ENCODE data around the gene CSDE1. TPM values are rescaled to one million over a fixed set of nuclear protein-coding genes. Genes with fewer than 3 reads are reported as not detected.

The CSDE1 gene
- total and polyA plus RNA-seq, 2 donors (not counting 1 experiment from before 2014, with no cell fraction given) = 374 to 1,392 TPM

DNA sequence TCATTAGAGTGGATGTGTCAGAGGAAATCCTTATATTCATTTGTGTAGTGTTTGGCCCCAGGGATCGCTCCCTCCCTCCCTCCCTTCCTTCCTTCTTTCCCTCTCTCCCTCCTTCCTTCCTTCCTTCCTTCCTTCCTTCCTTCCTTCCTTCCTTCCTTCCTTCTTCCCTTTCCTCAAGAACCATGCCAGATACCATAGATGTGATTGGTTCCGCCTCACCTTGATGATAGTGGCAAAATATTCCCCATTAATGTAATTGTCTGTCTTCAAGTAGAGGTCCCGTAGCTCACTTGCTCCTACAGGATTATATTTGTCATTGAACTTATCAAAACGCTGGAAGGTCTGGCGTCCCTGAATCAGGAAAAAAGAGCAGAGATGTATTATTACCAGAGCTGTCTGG, 80.1 kb downstream of the CSDE1 start:
- H3K9me3 ChIP-seq (ENCODE audit: control insufficient read depth, insufficient read depth, low read depth, low read length) = no peaks in the 10 kb centered on the region
- no peaks in the 10 kb centered on the region for H4K20me1 ChIP-seq (ENCODE audit: control insufficient read depth, extremely low read depth, insufficient read depth, low read length)
- no peak overlapping the region for H3K27ac ChIP-seq (ENCODE audit: insufficient read depth, low read length)

DNA sequence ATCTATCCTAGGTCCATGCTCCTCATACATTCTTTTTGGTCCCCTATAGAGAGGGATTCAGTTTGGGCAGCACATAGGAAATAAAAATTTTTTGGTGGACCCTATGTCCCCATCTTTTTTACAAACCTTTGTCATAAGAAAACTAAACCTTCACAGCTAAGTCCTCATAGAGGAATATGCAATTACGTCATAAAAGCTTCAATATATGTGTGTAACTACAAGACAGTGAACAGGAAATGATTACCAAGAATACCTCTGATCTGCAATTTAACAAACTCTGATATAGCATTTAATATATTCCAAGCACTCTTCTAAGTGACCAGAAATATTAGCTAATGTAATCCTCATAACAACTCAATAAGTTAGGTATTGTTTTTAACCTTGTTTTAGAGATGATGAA, 81.7 kb downstream of the CSDE1 start:
- Histone ChIP-seq H3K36me3 (ENCODE audit: control insufficient read depth, insufficient read depth, low read length) (no peaks in the 10 kb centered on the region), H3K27me3 (ENCODE audit: control insufficient read depth, insufficient read depth, low read length) (peaks cover 10% of the 10 kb centered on the region), H3K9ac (ENCODE audit: insufficient read depth, low read length) (no peak overlapping the region), H3K9me3 (ENCODE audit: control insufficient read depth, insufficient read depth, low read depth, low read length) (no peaks in the 10 kb centered on the region), H3K4me3 (replicated peaks in 1 of 4; ENCODE audit: control extremely low read depth in 1 of 4, insufficient read depth in 1 of 4, low read depth in 3 of 4, low read length in 4 of 4) (no peak overlapping the region), H3K4me2 (ENCODE audit: extremely low read depth, insufficient read depth, low read length) (no peak overlapping the region), H3K79me2 (ENCODE audit: control insufficient read depth, insufficient read depth, low read length) (no peaks in the 10 kb centered on the region), H4K20me1 (ENCODE audit: control insufficient read depth, extremely low read depth, insufficient read depth, low read length) (no peaks in the 10 kb centered on the region), H2AFZ (ENCODE audit: low read length) (no peak overlapping the region), H3K4me1 (ENCODE audit: control insufficient read depth, extremely low read depth, insufficient read depth, low read length) (no peaks in the 10 kb centered on the region), H3K27ac (ENCODE audit: insufficient read depth, low read length) (no peak overlapping the region)
- no peak for TF ChIP-seq EZH2 (IDR thresholded peaks at IDR 0.05; ENCODE audit: low read length, missing control alignments)
- TF ChIP-seq, protein P1, sequence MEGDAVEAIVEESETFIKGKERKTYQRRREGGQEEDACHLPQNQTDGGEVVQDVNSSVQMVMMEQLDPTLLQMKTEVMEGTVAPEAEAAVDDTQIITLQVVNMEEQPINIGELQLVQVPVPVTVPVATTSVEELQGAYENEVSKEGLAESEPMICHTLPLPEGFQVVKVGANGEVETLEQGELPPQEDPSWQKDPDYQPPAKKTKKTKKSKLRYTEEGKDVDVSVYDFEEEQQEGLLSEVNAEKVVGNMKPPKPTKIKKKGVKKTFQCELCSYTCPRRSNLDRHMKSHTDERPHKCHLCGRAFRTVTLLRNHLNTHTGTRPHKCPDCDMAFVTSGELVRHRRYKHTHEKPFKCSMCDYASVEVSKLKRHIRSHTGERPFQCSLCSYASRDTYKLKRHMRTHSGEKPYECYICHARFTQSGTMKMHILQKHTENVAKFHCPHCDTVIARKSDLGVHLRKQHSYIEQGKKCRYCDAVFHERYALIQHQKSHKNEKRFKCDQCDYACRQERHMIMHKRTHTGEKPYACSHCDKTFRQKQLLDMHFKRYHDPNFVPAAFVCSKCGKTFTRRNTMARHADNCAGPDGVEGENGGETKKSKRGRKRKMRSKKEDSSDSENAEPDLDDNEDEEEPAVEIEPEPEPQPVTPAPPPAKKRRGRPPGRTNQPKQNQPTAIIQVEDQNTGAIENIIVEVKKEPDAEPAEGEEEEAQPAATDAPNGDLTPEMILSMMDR (conservative IDR thresholded peaks at IDR 0.05 in 1 of 2, IDR thresholded peaks at IDR 0.05 in 1 of 2; ENCODE audit: low read depth in 1 of 2, low read length in 2 of 2) = no peak
- DNase-seq (ENCODE audit: low read depth in 2 of 2) = no peak

More for the DNA sequence above, 80.1 kb downstream of the CSDE1 start:
- no peak for TF ChIP-seq EZH2 (IDR thresholded peaks at IDR 0.05; ENCODE audit: low read length, missing control alignments)
- TF ChIP-seq, protein P1 (conservative IDR thresholded peaks at IDR 0.05 in 1 of 2, IDR thresholded peaks at IDR 0.05 in 1 of 2; ENCODE audit: low read depth in 1 of 2, low read length in 2 of 2) = no peak
- no peaks in the 10 kb centered on the region for H3K79me2 ChIP-seq (ENCODE audit: control insufficient read depth, insufficient read depth, low read length)
- H2AFZ ChIP-seq (ENCODE audit: low read length) = no peak overlapping the region
- H3K27me3 ChIP-seq (ENCODE audit: control insufficient read depth, insufficient read depth, low read length) = peaks cover 10% of the 10 kb centered on the region
- no peaks in the 10 kb centered on the region for H3K36me3 ChIP-seq (ENCODE audit: control insufficient read depth, insufficient read depth, low read length)
- H3K4me2 ChIP-seq (ENCODE audit: extremely low read depth, insufficient read depth, low read length) = no peak overlapping the region
- H3K4me3 ChIP-seq (replicated peaks in 1 of 4; ENCODE audit: control extremely low read depth in 1 of 4, insufficient read depth in 1 of 4, low read depth in 3 of 4, low read length in 4 of 4) = no peak overlapping the region
- no peak overlapping the region for H3K9ac ChIP-seq (ENCODE audit: insufficient read depth, low read length)
- H3K4me1 ChIP-seq (ENCODE audit: control insufficient read depth, extremely low read depth, insufficient read depth, low read length) = no peaks in the 10 kb centered on the region
- no peak for DNase-seq (ENCODE audit: low read depth in 2 of 2)

DNA sequence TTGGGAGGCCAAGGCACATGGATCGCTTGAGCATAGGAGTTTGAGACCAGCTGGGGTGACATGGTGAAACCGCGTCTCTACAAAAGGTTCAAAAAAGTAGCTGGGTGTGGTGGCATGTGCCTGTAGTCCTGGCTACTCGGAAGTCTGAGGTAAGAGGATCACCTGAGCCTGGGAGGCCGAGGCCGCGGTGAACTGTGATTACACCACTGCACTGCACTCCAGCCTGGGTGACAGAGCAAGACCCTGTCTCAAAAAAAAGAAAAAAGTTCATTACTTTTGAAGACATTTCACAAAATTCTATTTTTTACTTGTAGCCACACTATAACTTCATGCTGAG, 85.9 kb downstream of the CSDE1 start:
- Histone ChIP-seq H3K4me2 (ENCODE audit: extremely low read depth, insufficient read depth, low read length) (no peak overlapping the region), H4K20me1 (ENCODE audit: control insufficient read depth, extremely low read depth, insufficient read depth, low read length) (no peaks in the 10 kb centered on the region), H3K9ac (ENCODE audit: insufficient read depth, low read length) (no peak overlapping the region), H2AFZ (ENCODE audit: low read length) (no peak overlapping the region), H3K27ac (ENCODE audit: insufficient read depth, low read length) (no peak overlapping the region), H3K36me3 (ENCODE audit: control insufficient read depth, insufficient read depth, low read length) (no peaks in the 10 kb centered on the region), H3K9me3 (ENCODE audit: control insufficient read depth, insufficient read depth, low read depth, low read length) (no peaks in the 10 kb centered on the region), H3K27me3 (ENCODE audit: control insufficient read depth, insufficient read depth, low read length) (peaks cover 4% of the 10 kb centered on the region), H3K4me3 (replicated peaks in 1 of 4; ENCODE audit: control extremely low read depth in 1 of 4, insufficient read depth in 1 of 4, low read depth in 3 of 4, low read length in 4 of 4) (no peak overlapping the region), H3K79me2 (ENCODE audit: control insufficient read depth, insufficient read depth, low read length) (no peaks in the 10 kb centered on the region), H3K4me1 (ENCODE audit: control insufficient read depth, extremely low read depth, insufficient read depth, low read length) (peaks cover 3% of the 10 kb centered on the region)
- DNase-seq (ENCODE audit: low read depth in 2 of 2) = no peak
- TF ChIP-seq EZH2 (IDR thresholded peaks at IDR 0.05; ENCODE audit: low read length, missing control alignments) = no peak
- TF ChIP-seq, protein P1 (conservative IDR thresholded peaks at IDR 0.05 in 1 of 2, IDR thresholded peaks at IDR 0.05 in 1 of 2; ENCODE audit: low read depth in 1 of 2, low read length in 2 of 2) = no peak

All from fibroblast of lung (primary cell).